Prostate gland (tissue), 2 donors: ENCODE measurements around the gene CYP2C19. TPM values are rescaled to one million over a fixed set of nuclear protein-coding genes. Genes with fewer than 3 reads are reported as not detected.

Experiments
- DNase-seq: peaks from one replicate; pipeline ENCODE4 v3.0.0-alpha.2; 2019; ENCODE audit warnings: low spot score
- H3K27ac ChIP-seq, 2 donors: fragments of 200-600 bp; sonication (generic); 2 replicates each; pipeline ENCODE4 v1.5.1; 2017 to 2019
- H3K27me3 ChIP-seq: fragments of 200-600 bp; sonication (generic); replicated peaks from 2 replicates; pipeline ENCODE4 v1.5.1; 2019; ENCODE audit not compliant: insufficient read depth
- H3K36me3 ChIP-seq, 2 donors: fragments of 200-600 bp; sonication (generic); 1 replicate in 1 of 2; 2 replicates in 1 of 2; pipeline versions ENCODE4 v1.5.1 to v1.8.1; 2017 to 2019
- H3K4me1 ChIP-seq: fragments of 200-600 bp; sonication (generic); replicated peaks from 2 replicates; pipeline ENCODE4 v1.5.1; 2019
- H3K4me3 ChIP-seq, 2 donors: fragments of 200-600 bp; sonication (generic); 2 replicates each; pipeline ENCODE4 v1.5.1; 2017 to 2019
- H3K9me3 ChIP-seq: fragments of 200-600 bp; sonication (generic); 2 replicates; pipeline ENCODE4 v1.5.1; 2017
- POLR2A ChIP-seq: fragments of 450-650 bp; IDR thresholded peaks from one replicate; pipeline ENCODE4 v1.6.1; 2016; ENCODE audit warnings: antibody characterized with exemption, mild to moderate bottlenecking
- POLR2AphosphoS5 ChIP-seq: sonication (generic); formaldehyde crosslinking; IDR thresholded peaks from one replicate; pipeline ENCODE4 v1.6.1; 2017; ENCODE audit warnings: antibody characterized with exemption
- WGBS: methylation state at CpG from one replicate; pipeline ENCODE4 v1.1.5; 2018; 5-methylcytosine and 5-hydroxymethylcytosine counted together
- intact Hi-C: fragments of 100-400 bp; cut with DNase I; formaldehyde crosslinking; loops from one replicate; pipeline ENCODE4 v1.14.2; 2022
- total RNA-seq, 2 donors: library from RNA; depleted of rRNA; stranded (reverse); fragments of >200 nt; gene quantifications; one replicate each; pipeline ENCODE4 v1.1.0, GENCODE V29; 2016
- TF ChIP-seq, protein P1 (sequence below), 4 experiments: fragments of 200-600 bp in 2 of 4; fragments of 450-650 bp in 2 of 4; sonication (generic) in 2 of 4; IDR thresholded peaks; 1 replicate in 3 of 4; 2 replicates in 1 of 4; pipeline ENCODE4 v1.5.1; 2016 to 2019; ENCODE audit warnings: antibody characterized with exemption in 4 of 4, mild to moderate bottlenecking in 2 of 4, moderate library complexity in 2 of 4

Gene CYP2C19
- total RNA-seq, 2 donors from 2014 or later = not detected

DNA sequence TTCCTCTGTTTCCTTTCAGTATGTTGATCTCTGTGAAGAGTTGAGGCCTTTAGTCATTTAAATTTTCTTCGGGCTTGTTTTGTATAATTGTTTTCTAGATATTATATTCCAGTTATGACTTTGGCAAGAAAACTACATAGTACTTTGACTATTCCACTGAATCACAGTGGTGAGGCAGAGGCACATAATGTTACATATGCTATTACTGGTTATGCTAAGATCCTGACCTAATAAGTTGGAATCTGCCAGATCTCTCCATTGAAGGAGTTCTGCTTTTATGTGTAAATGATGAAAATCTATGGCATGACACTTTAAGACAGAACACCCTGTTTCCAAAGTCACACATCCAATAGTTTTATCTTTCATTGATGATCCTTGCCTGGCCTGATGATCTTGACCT lies 83.7 kb downstream of the CYP2C19 start:
- no peaks in the 10 kb centered on the region for H3K36me3 ChIP-seq
- H3K27ac ChIP-seq = no peak overlapping the region
- no peak overlapping the region for H3K4me3 ChIP-seq
- H3K9me3 ChIP-seq = no peaks in the 10 kb centered on the region
- TF ChIP-seq POLR2AphosphoS5 = no peak
- TF ChIP-seq, protein P1, sequence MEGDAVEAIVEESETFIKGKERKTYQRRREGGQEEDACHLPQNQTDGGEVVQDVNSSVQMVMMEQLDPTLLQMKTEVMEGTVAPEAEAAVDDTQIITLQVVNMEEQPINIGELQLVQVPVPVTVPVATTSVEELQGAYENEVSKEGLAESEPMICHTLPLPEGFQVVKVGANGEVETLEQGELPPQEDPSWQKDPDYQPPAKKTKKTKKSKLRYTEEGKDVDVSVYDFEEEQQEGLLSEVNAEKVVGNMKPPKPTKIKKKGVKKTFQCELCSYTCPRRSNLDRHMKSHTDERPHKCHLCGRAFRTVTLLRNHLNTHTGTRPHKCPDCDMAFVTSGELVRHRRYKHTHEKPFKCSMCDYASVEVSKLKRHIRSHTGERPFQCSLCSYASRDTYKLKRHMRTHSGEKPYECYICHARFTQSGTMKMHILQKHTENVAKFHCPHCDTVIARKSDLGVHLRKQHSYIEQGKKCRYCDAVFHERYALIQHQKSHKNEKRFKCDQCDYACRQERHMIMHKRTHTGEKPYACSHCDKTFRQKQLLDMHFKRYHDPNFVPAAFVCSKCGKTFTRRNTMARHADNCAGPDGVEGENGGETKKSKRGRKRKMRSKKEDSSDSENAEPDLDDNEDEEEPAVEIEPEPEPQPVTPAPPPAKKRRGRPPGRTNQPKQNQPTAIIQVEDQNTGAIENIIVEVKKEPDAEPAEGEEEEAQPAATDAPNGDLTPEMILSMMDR (IDR thresholded peaks at IDR 0.05) = no peak
- TF ChIP-seq POLR2A = no peak
- 48% methylated on average over 1 of the region's 1 CpG for WGBS
- no peaks in the 10 kb centered on the region for H3K27me3 ChIP-seq
- intact Hi-C loops = no loop called here
- H3K4me1 ChIP-seq = no peaks in the 10 kb centered on the region
- no peak for DNase-seq

DNA sequence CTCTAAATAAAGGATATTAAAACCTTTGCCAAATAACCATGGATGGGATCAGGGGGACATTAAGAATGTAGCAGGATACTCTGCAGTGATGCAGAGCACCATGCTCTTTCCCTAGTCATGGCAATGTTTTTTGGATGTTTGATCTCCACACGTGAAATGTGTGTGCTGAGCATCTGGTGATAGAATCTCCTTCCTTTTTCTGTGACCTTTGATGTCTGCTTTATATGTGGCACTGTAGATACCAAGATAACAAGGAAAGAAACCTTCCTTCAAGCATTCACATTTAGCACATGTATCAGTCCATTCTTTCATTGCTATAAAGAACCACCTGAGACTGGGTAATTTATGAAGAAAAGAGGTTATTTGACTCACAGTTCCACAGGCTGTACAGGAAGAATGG lies 88.3 kb downstream of the CYP2C19 start:
- intact Hi-C loops = no loop called here
- Histone ChIP-seq H3K4me1 (no peaks in the 10 kb centered on the region), H3K27me3 (no peaks in the 10 kb centered on the region), H3K36me3 (no peaks in the 10 kb centered on the region), H3K4me3 (no peak overlapping the region), H3K9me3 (no peaks in the 10 kb centered on the region), H3K27ac (no peak overlapping the region)
- 22% methylated on average over 1 of the region's 1 CpG for WGBS
- TF ChIP-seq, protein P1 (IDR thresholded peaks at IDR 0.05) = no peak
- TF ChIP-seq POLR2AphosphoS5 (no peak), POLR2A (no peak)
- no peak for DNase-seq

DNA sequence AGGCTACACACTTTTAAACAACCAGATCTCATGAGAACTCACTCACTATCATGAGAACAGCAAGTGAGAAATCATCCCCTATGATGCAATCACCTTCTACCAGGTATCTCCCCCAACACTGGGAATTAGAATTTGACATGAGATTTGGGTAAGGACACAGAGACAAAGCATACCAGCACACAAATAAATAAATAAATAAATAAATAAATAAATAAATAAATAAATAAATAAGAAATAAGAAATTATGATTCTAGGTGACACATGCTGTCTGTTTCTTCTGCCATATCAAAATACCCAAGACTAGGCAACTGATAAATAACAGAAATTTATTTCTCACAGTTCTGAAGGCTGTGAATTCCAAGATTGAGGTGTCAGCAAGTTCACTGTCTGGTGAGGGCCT lies 88.8 kb downstream of the CYP2C19 start:
- no peak for DNase-seq
- Histone ChIP-seq H3K36me3 (no peaks in the 10 kb centered on the region), H3K27ac (no peak overlapping the region), H3K4me3 (no peak overlapping the region), H3K27me3 (no peaks in the 10 kb centered on the region), H3K9me3 (no peaks in the 10 kb centered on the region), H3K4me1 (no peaks in the 10 kb centered on the region)
- TF ChIP-seq, protein P1 (IDR thresholded peaks at IDR 0.05) = no peak
- TF ChIP-seq POLR2AphosphoS5 (no peak), POLR2A (no peak)
- intact Hi-C loops = no loop called here

DNA sequence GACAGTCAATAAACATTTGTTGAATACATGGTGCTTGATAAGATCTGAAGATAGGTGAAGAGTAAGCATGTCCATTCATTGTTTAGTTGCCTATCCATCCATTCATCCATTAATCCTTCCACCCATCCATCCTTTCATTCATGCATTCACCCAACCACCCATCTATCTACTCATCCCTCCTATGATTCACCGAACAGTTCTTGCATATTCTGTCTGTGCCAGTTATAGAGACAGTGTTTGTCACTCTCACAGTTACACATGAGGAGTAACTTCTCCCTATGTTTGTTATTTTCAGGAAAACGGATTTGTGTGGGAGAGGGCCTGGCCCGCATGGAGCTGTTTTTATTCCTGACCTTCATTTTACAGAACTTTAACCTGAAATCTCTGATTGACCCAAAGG lies 90.0 kb downstream of the CYP2C19 start:
- H3K4me1 ChIP-seq = no peaks in the 10 kb centered on the region
- no peak for TF ChIP-seq POLR2A
- TF ChIP-seq, protein P1 (IDR thresholded peaks at IDR 0.05) = no peak
- no peak for TF ChIP-seq POLR2AphosphoS5
- no peaks in the 10 kb centered on the region for H3K27me3 ChIP-seq
- no peaks in the 10 kb centered on the region for H3K36me3 ChIP-seq
- WGBS = 91% methylated on average over 3 of the region's 3 CpGs
- DNase-seq = no peak
- no peaks in the 10 kb centered on the region for H3K9me3 ChIP-seq
- intact Hi-C loops = no loop called here
- no peak overlapping the region for H3K27ac ChIP-seq
- no peak overlapping the region for H3K4me3 ChIP-seq

DNA sequence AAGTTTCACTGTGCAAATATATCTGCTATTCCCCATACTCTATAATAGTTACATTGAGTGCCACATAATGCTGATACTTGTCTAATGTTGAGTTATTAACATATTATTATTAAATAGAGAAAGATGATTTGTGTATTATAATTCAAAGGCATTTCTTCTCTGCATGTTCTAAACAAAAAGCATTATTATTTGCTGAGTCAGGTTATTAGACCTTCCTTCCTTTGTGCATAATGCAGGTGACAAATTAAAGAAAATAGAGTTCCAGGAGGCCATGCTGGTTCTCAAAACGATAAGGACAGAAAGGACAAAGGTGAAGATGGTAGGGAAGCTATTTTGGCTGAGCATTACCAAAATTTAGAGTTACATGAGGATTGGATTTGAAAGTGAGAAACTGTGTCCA lies 90.6 kb downstream of the CYP2C19 start:
- H3K27me3 ChIP-seq = no peaks in the 10 kb centered on the region
- TF ChIP-seq, protein P1 (IDR thresholded peaks at IDR 0.05) = no peak
- TF ChIP-seq POLR2AphosphoS5 = no peak
- TF ChIP-seq POLR2A = no peak
- H3K9me3 ChIP-seq = no peaks in the 10 kb centered on the region
- intact Hi-C loops = no loop called here
- no peak for DNase-seq
- no peak overlapping the region for H3K27ac ChIP-seq
- no peaks in the 10 kb centered on the region for H3K4me1 ChIP-seq
- H3K4me3 ChIP-seq = no peak overlapping the region
- no peaks in the 10 kb centered on the region for H3K36me3 ChIP-seq
- WGBS = 55% methylated on average over 1 of the region's 1 CpG
